Stomach (tissue), 4 donors: ENCODE data around the gene PRKCB.

Experiments used
- POLR2A ChIP-seq, 4 donors: fragments of 450-650 bp; IDR thresholded peaks; one replicate each; pipeline ENCODE4 v1.6.1; 2016; ENCODE audit warnings: antibody characterized with exemption in 4 of 4, control low read depth in 2 of 4, mild to moderate bottlenecking in 1 of 4, moderate library complexity in 1 of 4
- POLR2AphosphoS5 ChIP-seq, 3 donors: sonication (generic); formaldehyde crosslinking; IDR thresholded peaks; one replicate each; pipeline ENCODE4 v1.6.1; 2016; ENCODE audit warnings: antibody characterized with exemption in 3 of 3

GRCh38 chr16:23991066-23991465 lies 155.3 kb downstream of the PRKCB start:
- no peak for TF ChIP-seq POLR2AphosphoS5 (IDR thresholded peaks at IDR 0.05)
- no peak for TF ChIP-seq POLR2A (IDR thresholded peaks at IDR 0.05)
